Measurements from ENCODE around the gene FILIP1. TPM values are rescaled to one million over a fixed set of nuclear protein-coding genes. Genes with fewer than 3 reads are reported as not detected.

FILIP1 gene
- total RNA-seq, 1 experiment from 2014 or later: not detected

DNA sequence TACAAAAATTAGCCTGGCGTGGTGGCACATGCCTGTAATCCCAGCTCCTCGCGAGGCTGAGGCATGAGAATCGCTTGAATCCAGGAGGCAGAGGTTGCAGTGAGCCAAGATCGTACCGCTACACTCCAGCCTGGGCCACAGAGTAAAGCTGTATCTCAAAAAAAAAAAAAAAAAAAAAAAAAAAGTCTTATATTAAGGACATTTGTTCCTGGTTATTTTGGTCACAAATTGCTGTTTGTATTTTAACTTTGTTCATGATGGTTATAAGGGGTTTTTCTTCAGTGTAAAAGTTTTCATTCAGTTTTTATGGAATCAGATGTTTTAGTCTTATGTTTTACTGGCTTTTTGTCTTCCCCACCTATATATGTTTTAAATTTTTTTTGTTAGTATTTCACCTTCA lies 13.9 kb downstream of the FILIP1 start:
- Histone ChIP-seq H3K9me3 (ENCODE audit: low read length) (no peaks in the 10 kb centered on the region), H3K27me3 (ENCODE audit: low read length) (no peaks in the 10 kb centered on the region), H4K20me1 (ENCODE audit: low read length) (no peaks in the 10 kb centered on the region), H3K79me2 (ENCODE audit: low read length) (no peaks in the 10 kb centered on the region), H3K27ac (ENCODE audit: low read length) (no peak overlapping the region), H3K9ac (ENCODE audit: low read length) (no peak overlapping the region), H3K4me2 (ENCODE audit: low read length) (no peak overlapping the region), H3K36me3 (ENCODE audit: low read depth, low read length) (no peaks in the 10 kb centered on the region), H3F3A (ENCODE audit: low read length, unreplicated experiment) (no peaks in the 10 kb centered on the region), H3K4me1 (ENCODE audit: insufficient read depth, low read length) (no peaks in the 10 kb centered on the region), H3K4me3 (ENCODE audit: low read length) (no peak overlapping the region), H2AFZ (ENCODE audit: low read length) (no peak overlapping the region), H3K9me2 (replicated peaks; ENCODE audit: low read length) (no peaks in the 10 kb centered on the region)
- no peak for ATAC-seq
- ChIA-PET POLR2A (ENCODE audit: unreplicated experiment) (interaction anchor here (0.6 kb wide), 1 partner anchor 701 kb away, joined by 4 read pairs; no protein-coding TSS in a partner anchor), CTCF (no interaction called here)
- intact Hi-C loops (cut with micrococcal nuclease): no loop called here
- DNase-seq: no peak
- TF ChIP-seq, protein P1, sequence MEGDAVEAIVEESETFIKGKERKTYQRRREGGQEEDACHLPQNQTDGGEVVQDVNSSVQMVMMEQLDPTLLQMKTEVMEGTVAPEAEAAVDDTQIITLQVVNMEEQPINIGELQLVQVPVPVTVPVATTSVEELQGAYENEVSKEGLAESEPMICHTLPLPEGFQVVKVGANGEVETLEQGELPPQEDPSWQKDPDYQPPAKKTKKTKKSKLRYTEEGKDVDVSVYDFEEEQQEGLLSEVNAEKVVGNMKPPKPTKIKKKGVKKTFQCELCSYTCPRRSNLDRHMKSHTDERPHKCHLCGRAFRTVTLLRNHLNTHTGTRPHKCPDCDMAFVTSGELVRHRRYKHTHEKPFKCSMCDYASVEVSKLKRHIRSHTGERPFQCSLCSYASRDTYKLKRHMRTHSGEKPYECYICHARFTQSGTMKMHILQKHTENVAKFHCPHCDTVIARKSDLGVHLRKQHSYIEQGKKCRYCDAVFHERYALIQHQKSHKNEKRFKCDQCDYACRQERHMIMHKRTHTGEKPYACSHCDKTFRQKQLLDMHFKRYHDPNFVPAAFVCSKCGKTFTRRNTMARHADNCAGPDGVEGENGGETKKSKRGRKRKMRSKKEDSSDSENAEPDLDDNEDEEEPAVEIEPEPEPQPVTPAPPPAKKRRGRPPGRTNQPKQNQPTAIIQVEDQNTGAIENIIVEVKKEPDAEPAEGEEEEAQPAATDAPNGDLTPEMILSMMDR (conservative IDR thresholded peaks at IDR 0.05; ENCODE audit: low read depth, low read length): no peak
- no peak for TF ChIP-seq EZH2 (IDR thresholded peaks at IDR 0.05; ENCODE audit: low read length, unreplicated experiment)
- TF ChIP-seq EZH2phosphoT487 (IDR thresholded peaks at IDR 0.05; ENCODE audit: borderline replicate concordance, low read length): no peak
- no TSS peak for BruUV-seq (replicated peaks)

DNA sequence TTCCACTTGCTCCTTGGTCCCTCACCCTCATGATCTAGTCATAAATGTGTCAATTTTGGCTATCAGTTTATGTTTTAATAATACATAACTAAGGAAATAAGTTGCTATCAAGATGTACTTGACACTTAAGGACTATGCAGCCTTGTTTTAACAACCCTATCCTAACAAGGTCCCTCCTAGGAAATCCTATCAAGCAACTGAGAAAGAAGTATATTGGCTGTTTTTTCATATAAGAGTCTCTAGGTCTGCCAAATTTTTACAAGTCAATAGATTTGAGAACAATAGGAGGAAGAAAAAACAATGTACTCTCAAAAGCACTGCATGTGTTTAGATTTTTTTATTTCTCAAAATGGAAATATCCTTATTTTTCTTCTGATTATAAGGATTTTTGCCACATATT lies 14.7 kb downstream of the FILIP1 start:
- no peaks in the 10 kb centered on the region for H3K36me3 ChIP-seq (ENCODE audit: low read depth, low read length)
- H3K27ac ChIP-seq (ENCODE audit: low read length): no peak overlapping the region
- no peaks in the 10 kb centered on the region for H3K27me3 ChIP-seq (ENCODE audit: low read length)
- no peaks in the 10 kb centered on the region for H3K9me3 ChIP-seq (ENCODE audit: low read length)
- no peaks in the 10 kb centered on the region for H3F3A ChIP-seq (ENCODE audit: low read length, unreplicated experiment)
- no peaks in the 10 kb centered on the region for H4K20me1 ChIP-seq (ENCODE audit: low read length)
- no peak overlapping the region for H2AFZ ChIP-seq (ENCODE audit: low read length)
- no peak for DNase-seq
- intact Hi-C loops (cut with micrococcal nuclease): no loop called here
- H3K9me2 ChIP-seq (replicated peaks; ENCODE audit: low read length): no peaks in the 10 kb centered on the region
- TF ChIP-seq EZH2phosphoT487 (IDR thresholded peaks at IDR 0.05; ENCODE audit: borderline replicate concordance, low read length): no peak
- TF ChIP-seq, protein P1 (conservative IDR thresholded peaks at IDR 0.05; ENCODE audit: low read depth, low read length): no peak
- TF ChIP-seq EZH2 (IDR thresholded peaks at IDR 0.05; ENCODE audit: low read length, unreplicated experiment): no peak
- H3K9ac ChIP-seq (ENCODE audit: low read length): no peak overlapping the region
- no peak overlapping the region for H3K4me3 ChIP-seq (ENCODE audit: low read length)
- ChIA-PET CTCF (no interaction called here), POLR2A (ENCODE audit: unreplicated experiment) (interaction anchor here (0.5 kb wide), 1 partner anchor 134 kb away, joined by 3 read pairs; no protein-coding TSS in a partner anchor)
- BruUV-seq (replicated peaks): no TSS peak
- H3K4me2 ChIP-seq (ENCODE audit: low read length): no peak overlapping the region
- H3K4me1 ChIP-seq (ENCODE audit: insufficient read depth, low read length): no peaks in the 10 kb centered on the region
- ATAC-seq: no peak
- H3K79me2 ChIP-seq (ENCODE audit: low read length): no peaks in the 10 kb centered on the region

DNA sequence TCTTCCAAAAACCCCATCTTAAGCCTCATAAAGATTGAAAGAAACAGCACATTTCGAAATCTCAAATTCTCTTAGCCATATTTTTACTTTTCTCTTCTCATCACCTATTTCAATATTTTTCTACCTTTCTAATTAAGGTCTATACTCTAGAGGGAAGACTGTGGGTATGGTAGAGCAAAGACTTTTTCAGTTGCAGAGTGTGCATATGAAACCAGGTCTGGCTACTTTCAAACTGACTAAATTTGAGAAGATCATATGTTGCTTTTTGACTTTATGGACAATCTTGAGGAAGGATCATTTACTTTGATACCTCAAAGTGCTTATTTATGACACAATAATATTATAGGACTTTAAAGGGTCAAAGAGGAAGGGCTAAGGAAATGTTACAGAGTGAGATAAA lies 20.7 kb downstream of the FILIP1 start:
- no peaks in the 10 kb centered on the region for H3K79me2 ChIP-seq (ENCODE audit: low read length)
- no peaks in the 10 kb centered on the region for H4K20me1 ChIP-seq (ENCODE audit: low read length)
- H3K9me2 ChIP-seq (replicated peaks; ENCODE audit: low read length): no peaks in the 10 kb centered on the region
- intact Hi-C loops (cut with micrococcal nuclease): no loop called here
- H3K27ac ChIP-seq (ENCODE audit: low read length): no peak overlapping the region
- no peak overlapping the region for H3K9ac ChIP-seq (ENCODE audit: low read length)
- POLR2A ChIA-PET (ENCODE audit: unreplicated experiment): no interaction called here
- H3K27me3 ChIP-seq (ENCODE audit: low read length): no peaks in the 10 kb centered on the region
- ATAC-seq (no peak), DNase-seq (no peak)
- no peaks in the 10 kb centered on the region for H3K4me1 ChIP-seq (ENCODE audit: insufficient read depth, low read length)
- no peaks in the 10 kb centered on the region for H3K36me3 ChIP-seq (ENCODE audit: low read depth, low read length)
- H3K4me2 ChIP-seq (ENCODE audit: low read length): no peak overlapping the region
- H2AFZ ChIP-seq (ENCODE audit: low read length): no peak overlapping the region
- H3K4me3 ChIP-seq (ENCODE audit: low read length): no peak overlapping the region
- CTCF ChIA-PET: no interaction called here
- H3K9me3 ChIP-seq (ENCODE audit: low read length): no peaks in the 10 kb centered on the region
- H3F3A ChIP-seq (ENCODE audit: low read length, unreplicated experiment): no peaks in the 10 kb centered on the region
- BruUV-seq (replicated peaks): no TSS peak
- TF ChIP-seq, protein P1 (conservative IDR thresholded peaks at IDR 0.05; ENCODE audit: low read depth, low read length): no peak
- TF ChIP-seq EZH2 (IDR thresholded peaks at IDR 0.05; ENCODE audit: low read length, unreplicated experiment): no peak
- TF ChIP-seq EZH2phosphoT487 (IDR thresholded peaks at IDR 0.05; ENCODE audit: borderline replicate concordance, low read length): no peak
